ENCODE data around the gene MRPL19.
"Not testable (repeated sequence)": the region's sequence is repeated elsewhere in the genome, so short reads cannot be mapped to it uniquely, and the experiment has no call there.

Gene MRPL19

GRCh38 chr2:75654012-75654411, 7.4 kb downstream of the MRPL19 start:
- no peak overlapping the region for H3K4me3 ChIP-seq (replicated peaks in 1 of 2; ENCODE audit: low read depth in 2 of 2, low read length in 2 of 2)
- no peak for TF ChIP-seq CTCF (IDR thresholded peaks at IDR 0.05; ENCODE audit: low read depth, low read length)
- no peak for DNase-seq (ENCODE audit: low read depth in 2 of 2)

GRCh38 chr2:75655861-75656260, 9.3 kb downstream of the MRPL19 start:
- H3K4me3 ChIP-seq (replicated peaks in 1 of 2; ENCODE audit: low read depth in 2 of 2, low read length in 2 of 2): no peak overlapping the region
- DNase-seq (ENCODE audit: low read depth in 2 of 2): peak in 1 of 2 donors; percentile 38
- no peak for TF ChIP-seq CTCF (IDR thresholded peaks at IDR 0.05; ENCODE audit: low read depth, low read length)

GRCh38 chr2:75656563-75656962, 10.0 kb downstream of the MRPL19 start:
- no peak overlapping the region for H3K4me3 ChIP-seq (replicated peaks in 1 of 2; ENCODE audit: low read depth in 2 of 2, low read length in 2 of 2)
- no peak for DNase-seq (ENCODE audit: low read depth in 2 of 2)
- no peak for TF ChIP-seq CTCF (IDR thresholded peaks at IDR 0.05; ENCODE audit: low read depth, low read length)

- TF ChIP-seq CTCF (IDR thresholded peaks at IDR 0.05; ENCODE audit: low read depth, low read length): no peak
- no peak for DNase-seq (ENCODE audit: low read depth in 2 of 2)
- no peak overlapping the region for H3K4me3 ChIP-seq (replicated peaks in 1 of 2; ENCODE audit: low read depth in 2 of 2, low read length in 2 of 2)
Measured at GRCh38 chr2:75657798-75658197, 11.2 kb downstream of the MRPL19 start.

GRCh38 chr2:75666911-75667310, 20.3 kb downstream of the MRPL19 start:
- DNase-seq (ENCODE audit: low read depth in 2 of 2): no peak
- no peak overlapping the region for H3K4me3 ChIP-seq (replicated peaks in 1 of 2; ENCODE audit: low read depth in 2 of 2, low read length in 2 of 2)
- TF ChIP-seq CTCF (IDR thresholded peaks at IDR 0.05; ENCODE audit: low read depth, low read length): no peak

- no peak for TF ChIP-seq CTCF (IDR thresholded peaks at IDR 0.05; ENCODE audit: low read depth, low read length)
- H3K4me3 ChIP-seq (replicated peaks in 1 of 2; ENCODE audit: low read depth in 2 of 2, low read length in 2 of 2): no peak overlapping the region
- no peak for DNase-seq (ENCODE audit: low read depth in 2 of 2)
Measured at GRCh38 chr2:75667884-75668283, 21.3 kb downstream of the MRPL19 start.

- H3K4me3 ChIP-seq (replicated peaks in 1 of 2; ENCODE audit: low read depth in 2 of 2, low read length in 2 of 2); DNase-seq (ENCODE audit: low read depth in 2 of 2): not testable (repeated sequence)
Measured at GRCh38 chr2:75675423-75675822, 28.8 kb downstream of the MRPL19 start.

Data from cardiac fibroblast (primary cell).